ENCODE data around the gene DCDC2.
"Not testable (repeated sequence)": the region's sequence is repeated elsewhere in the genome, so short reads cannot be mapped to it uniquely, and the experiment has no call there.

The DCDC2 gene

DNA sequence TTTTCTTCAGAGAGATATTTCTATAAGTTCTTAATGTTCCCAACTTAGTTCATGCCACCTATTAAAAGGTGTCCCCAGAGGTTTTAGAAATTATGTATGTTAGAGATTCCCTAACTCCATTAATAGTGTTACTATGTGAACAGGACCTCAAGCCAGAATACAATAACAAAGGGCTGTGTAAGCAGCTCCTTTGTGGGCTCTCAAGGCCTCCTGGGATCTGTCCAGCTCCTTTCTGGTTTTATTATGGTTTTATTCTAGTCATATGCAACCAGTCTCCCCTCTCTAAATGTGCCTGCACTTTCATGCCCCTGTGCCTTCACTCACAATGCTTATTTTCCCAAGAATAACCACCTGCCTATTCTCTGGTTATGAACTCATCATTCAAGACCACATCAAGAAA lies 209.2 kb downstream of the DCDC2 start:
- no peak overlapping the region for H3K4me3 ChIP-seq (ENCODE audit: low read depth, low read length)
- TF ChIP-seq, protein P1, sequence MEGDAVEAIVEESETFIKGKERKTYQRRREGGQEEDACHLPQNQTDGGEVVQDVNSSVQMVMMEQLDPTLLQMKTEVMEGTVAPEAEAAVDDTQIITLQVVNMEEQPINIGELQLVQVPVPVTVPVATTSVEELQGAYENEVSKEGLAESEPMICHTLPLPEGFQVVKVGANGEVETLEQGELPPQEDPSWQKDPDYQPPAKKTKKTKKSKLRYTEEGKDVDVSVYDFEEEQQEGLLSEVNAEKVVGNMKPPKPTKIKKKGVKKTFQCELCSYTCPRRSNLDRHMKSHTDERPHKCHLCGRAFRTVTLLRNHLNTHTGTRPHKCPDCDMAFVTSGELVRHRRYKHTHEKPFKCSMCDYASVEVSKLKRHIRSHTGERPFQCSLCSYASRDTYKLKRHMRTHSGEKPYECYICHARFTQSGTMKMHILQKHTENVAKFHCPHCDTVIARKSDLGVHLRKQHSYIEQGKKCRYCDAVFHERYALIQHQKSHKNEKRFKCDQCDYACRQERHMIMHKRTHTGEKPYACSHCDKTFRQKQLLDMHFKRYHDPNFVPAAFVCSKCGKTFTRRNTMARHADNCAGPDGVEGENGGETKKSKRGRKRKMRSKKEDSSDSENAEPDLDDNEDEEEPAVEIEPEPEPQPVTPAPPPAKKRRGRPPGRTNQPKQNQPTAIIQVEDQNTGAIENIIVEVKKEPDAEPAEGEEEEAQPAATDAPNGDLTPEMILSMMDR (IDR thresholded peaks at IDR 0.05; ENCODE audit: low read depth, low read length, missing control alignments), result no peak
- DNase-seq (ENCODE audit: low read depth), result no peak

DNA sequence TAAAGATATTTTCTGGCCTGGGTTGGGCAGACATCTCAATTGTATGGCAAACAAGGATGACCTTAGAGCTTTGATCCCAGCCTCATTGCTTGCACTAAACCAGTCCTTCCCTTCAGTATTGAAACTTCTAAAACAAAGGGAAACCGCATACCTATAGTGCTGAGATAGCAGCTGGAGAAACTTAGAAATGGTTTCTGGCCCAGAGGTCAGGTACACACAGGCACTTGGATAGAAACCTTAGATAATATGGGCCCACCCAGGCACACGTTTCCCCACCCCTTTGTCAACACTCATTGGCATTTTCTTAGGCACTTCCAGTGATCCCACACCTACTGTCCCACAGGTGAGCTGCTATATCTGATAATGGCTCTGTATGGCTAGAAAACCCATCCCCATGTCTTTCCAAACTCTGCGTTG lies 209.7 kb downstream of the DCDC2 start:
- TF ChIP-seq, protein P1 (IDR thresholded peaks at IDR 0.05; ENCODE audit: low read depth, low read length, missing control alignments), result no peak
- DNase-seq (ENCODE audit: low read depth), result no peak
- H3K4me3 ChIP-seq (ENCODE audit: low read depth, low read length), result no peak overlapping the region

DNA sequence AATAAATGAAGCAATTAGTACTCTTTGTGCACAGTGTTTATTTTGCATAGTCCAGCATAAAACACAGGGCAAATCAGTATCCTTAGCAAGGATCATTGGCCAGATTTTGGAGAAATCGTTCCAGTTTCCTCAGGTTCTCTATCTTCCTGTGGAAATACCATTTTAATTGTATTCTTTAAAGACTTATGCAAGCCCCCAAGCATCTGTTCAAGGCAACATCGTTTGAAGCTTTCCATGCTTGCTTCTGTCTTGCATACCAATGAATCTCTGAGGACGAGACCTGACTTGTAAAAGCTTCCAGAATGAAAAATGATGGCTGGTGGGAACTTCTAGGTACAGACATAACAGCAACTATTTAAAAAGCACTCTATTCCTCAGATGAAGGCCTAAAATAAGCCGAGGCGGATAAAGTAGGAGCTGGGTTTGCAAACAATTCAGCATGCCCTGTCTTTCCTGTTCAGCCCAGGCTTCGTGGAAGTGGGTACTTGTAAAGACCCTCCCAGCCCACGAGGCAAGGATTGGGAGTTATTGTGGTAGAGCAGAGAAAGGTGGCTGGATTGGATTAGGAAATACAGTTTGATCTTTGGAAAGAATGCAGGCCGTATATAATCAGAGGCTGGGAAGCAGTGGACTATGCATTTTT lies 210.2 kb downstream of the DCDC2 start:
- TF ChIP-seq, protein P1 (IDR thresholded peaks at IDR 0.05; ENCODE audit: low read depth, low read length, missing control alignments), result no peak
- no peak overlapping the region for H3K4me3 ChIP-seq (ENCODE audit: low read depth, low read length)
- no peak for DNase-seq (ENCODE audit: low read depth)

DNA sequence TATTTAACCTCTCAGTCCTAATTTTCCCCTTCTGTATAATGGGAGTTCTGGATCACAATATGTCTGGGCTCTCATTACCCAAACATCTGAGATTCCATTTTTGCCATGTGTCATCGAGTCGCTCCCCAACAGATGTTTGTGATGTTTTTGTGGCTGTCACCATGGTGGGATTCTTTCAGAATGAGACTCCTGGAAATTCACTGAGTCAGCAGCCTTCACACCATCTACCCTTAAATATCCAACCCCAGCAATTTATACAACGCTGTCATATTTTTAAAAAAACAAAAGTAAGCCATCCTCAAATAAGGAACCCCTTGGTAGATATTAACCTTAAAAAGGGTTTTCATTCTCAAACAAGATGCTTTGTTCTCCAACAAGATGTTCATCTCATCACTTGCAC lies 211.0 kb downstream of the DCDC2 start:
- TF ChIP-seq, protein P1 (IDR thresholded peaks at IDR 0.05; ENCODE audit: low read depth, low read length, missing control alignments), result no peak
- no peak for DNase-seq (ENCODE audit: low read depth)
- no peak overlapping the region for H3K4me3 ChIP-seq (ENCODE audit: low read depth, low read length)

DNA sequence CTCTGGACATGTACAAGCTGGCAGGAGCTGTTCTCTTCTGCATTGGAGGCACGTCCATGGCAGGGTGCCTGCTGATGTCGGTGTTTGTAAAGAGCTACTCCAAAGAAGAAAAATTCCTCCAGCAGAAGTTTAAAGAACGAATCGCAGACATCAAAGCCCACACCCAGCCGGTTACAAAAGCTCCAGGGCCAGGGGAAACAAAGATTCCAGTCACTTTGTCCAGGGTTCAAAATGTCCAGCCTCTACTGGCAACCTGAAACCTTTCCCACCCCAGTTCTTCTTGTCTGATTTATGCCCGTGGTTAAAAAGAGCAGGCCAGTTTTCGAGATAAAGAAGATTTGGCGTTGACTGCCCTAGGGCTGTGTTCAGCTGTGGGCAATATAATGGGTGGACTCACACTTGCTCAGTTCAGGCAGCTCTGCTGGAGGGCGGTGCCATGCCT lies 212.1 kb downstream of the DCDC2 start:
- DNase-seq (ENCODE audit: low read depth), result no peak
- TF ChIP-seq, protein P1 (IDR thresholded peaks at IDR 0.05; ENCODE audit: low read depth, low read length, missing control alignments), result no peak
- no peak overlapping the region for H3K4me3 ChIP-seq (ENCODE audit: low read depth, low read length)

DNA sequence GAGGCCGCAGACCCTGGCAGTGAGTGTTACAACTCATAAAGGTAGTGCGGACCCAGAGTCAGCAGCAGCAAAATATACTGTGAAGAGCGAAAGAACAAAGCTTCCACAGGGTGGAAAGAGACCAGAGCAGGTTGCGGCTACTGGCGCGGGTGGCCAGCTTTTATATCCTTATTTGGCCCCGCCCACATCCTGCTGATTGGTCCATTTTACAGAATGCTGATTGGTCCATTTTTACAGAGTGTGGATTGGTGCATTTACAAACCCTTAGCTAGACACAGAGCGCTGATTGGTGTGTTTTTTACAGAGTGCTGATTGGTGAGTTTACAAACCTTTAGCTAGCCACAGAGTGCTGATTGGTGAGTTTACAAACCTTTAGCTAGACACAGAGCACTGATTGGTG lies 215.1 kb downstream of the DCDC2 start:
- H3K4me3 ChIP-seq (ENCODE audit: low read depth, low read length); DNase-seq (ENCODE audit: low read depth): not testable (repeated sequence)

DNA sequence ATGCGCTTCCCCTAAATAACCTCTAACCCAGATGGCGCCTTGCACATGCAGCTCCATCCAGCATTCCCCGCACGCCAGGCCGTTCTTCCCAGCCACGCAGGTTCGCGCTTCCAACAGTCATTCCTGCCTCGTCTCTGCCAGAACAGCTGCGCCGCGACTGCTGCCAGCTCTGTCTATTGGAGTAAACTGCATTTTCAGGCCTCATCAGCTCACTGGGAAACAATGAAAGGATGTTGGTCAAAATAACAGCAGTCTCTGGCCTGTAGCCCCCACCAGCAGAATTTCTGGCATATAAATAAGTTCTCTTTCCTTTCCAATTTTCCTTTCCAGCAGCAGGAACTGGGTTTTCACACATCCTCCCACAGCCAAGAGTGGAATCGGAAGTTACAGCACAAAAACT lies 217.3 kb downstream of the DCDC2 start:
- DNase-seq (ENCODE audit: low read depth), result no peak
- TF ChIP-seq, protein P1 (IDR thresholded peaks at IDR 0.05; ENCODE audit: low read depth, low read length, missing control alignments), result no peak
- no peak overlapping the region for H3K4me3 ChIP-seq (ENCODE audit: low read depth, low read length)
